Spleen (tissue), 11 donors: Measurements from ENCODE around the gene POLG. TPM values are rescaled to one million over a fixed set of nuclear protein-coding genes. Genes with fewer than 3 reads are reported as not detected.

Experiments
- DNase-seq: peaks from one replicate; pipeline ENCODE4 v3.0.0-alpha.2; 2020
- H3K27ac ChIP-seq, 8 donors: fragments of 200-600 bp; sonication (generic) in 7 of 8; 1 replicate in 4 of 8; 2 replicates in 4 of 8; pipeline versions ENCODE4 v1.5.0 to v1.8.0; 2016 to 2021; ENCODE audit warnings: inconsistent platforms in 4 of 8, mild to moderate bottlenecking in 4 of 8, moderate library complexity in 1 of 8
- H3K27me3 ChIP-seq, 7 donors: fragments of 200-600 bp; sonication (generic) in 6 of 7; replicated peaks in 1 of 7; 1 replicate in 4 of 7; 2 replicates in 3 of 7; pipeline versions ENCODE4 v1.5.0 to v1.8.0; 2016 to 2021; ENCODE audit warnings: inconsistent platforms in 3 of 7, mild to moderate bottlenecking in 1 of 7
- H3K36me3 ChIP-seq, 6 donors: fragments of 200-600 bp; sonication (generic) in 5 of 6; 1 replicate in 4 of 6; 2 replicates in 2 of 6; pipeline versions ENCODE4 v1.5.0 to v1.8.0; 2016 to 2021; ENCODE audit warnings: inconsistent platforms in 2 of 6
- H3K4me1 ChIP-seq, 6 donors: fragments of 200-600 bp; sonication (generic) in 5 of 6; 1 replicate in 3 of 6; 2 replicates in 3 of 6; pipeline versions ENCODE4 v1.5.0 to v1.8.0; 2016 to 2021; ENCODE audit warnings: inconsistent platforms in 3 of 6
- H3K4me3 ChIP-seq, 8 donors: fragments of 200-600 bp; sonication (generic) in 7 of 8; 1 replicate in 4 of 8; 2 replicates in 4 of 8; pipeline versions ENCODE4 v1.5.0 to v1.8.0; 2016 to 2021; ENCODE audit warnings: inconsistent platforms in 4 of 8, mild to moderate bottlenecking in 4 of 8, moderate library complexity in 2 of 8
- H3K9me3 ChIP-seq, 8 donors: fragments of 200-600 bp; sonication (generic) in 7 of 8; 1 replicate in 4 of 8; 2 replicates in 4 of 8; pipeline versions ENCODE4 v1.5.0 to v1.8.0; 2016 to 2021; ENCODE audit warnings: inconsistent platforms in 4 of 8
- POLR2A ChIP-seq, 3 donors: fragments of 450-650 bp; IDR thresholded peaks; one replicate each; pipeline ENCODE4 v1.5.1; 2017; ENCODE audit warnings: antibody characterized with exemption in 3 of 3, mild to moderate bottlenecking in 1 of 3
- POLR2AphosphoS5 ChIP-seq, 3 donors: sonication (generic); formaldehyde crosslinking; IDR thresholded peaks; one replicate each; pipeline ENCODE4 v1.5.1; 2017; ENCODE audit warnings: antibody characterized with exemption in 3 of 3
- WGBS, 5 donors: extraction: QIAGEN DNeasy Blood & Tissue Kit in 3 of 5; methylation state at CpG; one replicate each; pipeline versions ENCODE4 v1.1.5 to v1.1.7; 2013 to 2018; 5-methylcytosine and 5-hydroxymethylcytosine counted together
- intact Hi-C: fragments of 100-400 bp; cut with DNase I; formaldehyde crosslinking; loops from one replicate; pipeline ENCODE4 v1.15.0; 2023; ENCODE audit warnings: low total_unique reads
- polyA plus RNA-seq, 3 donors: library from polyadenylated mRNA; stranded (reverse); fragments of 200-250 nt; gene quantifications; one replicate each; pipeline ENCODE4 v1.2.1, GENCODE V29; 2013
- total RNA-seq, 7 donors: library from RNA; depleted of rRNA in 3 of 7; stranded (reverse); fragments of >200 nt in 3 of 7; fragmentation: NEBNext Ultra II Directional in 4 of 7; extraction: Animal tissue kit (Norgen Biotek cat#: 25700) in 4 of 7; gene quantifications; one replicate each; pipeline versions ENCODE4 v1.1.0 to v1.2.1, GENCODE V29; 2016 to 2021
- TF ChIP-seq, protein P1 (sequence below), 11 experiments: fragments of 200-600 bp in 7 of 11; fragments of 450-650 bp in 4 of 11; sonication (generic) in 4 of 11; IDR thresholded peaks in 8 of 11; conservative IDR thresholded peaks in 3 of 11; 1 replicate in 7 of 11; 2 replicates in 4 of 11; pipeline versions ENCODE4 v1.4.0 to v1.8.0; 2016 to 2021; ENCODE audit warnings: antibody characterized with exemption in 11 of 11, inconsistent platforms in 4 of 11, mild to moderate bottlenecking in 1 of 11
- donor health status: healthy with polysubstance abuse.
- donor health status: DM: no; HTN: no; CAD: no; lungs with moderate emphysema.
- donor health status: DM: no; HTN: no; CAD: no.
- donor health status: Bipolar disorder and iron deficiency.
- donor health status: healthy.
- donor health status: DM: no; HTN: no; CAD: no.
- donor health status: DM: yes; HTN: yes; CAD: no.

POLG gene
- total and polyA plus RNA-seq, 10 donors: 38.3 to 105 (median 68.3) TPM

GRCh38 chr15:89372069-89372935 lies 37.7 kb upstream of the POLG start:
- H3K27ac ChIP-seq: no peak overlapping the region
- H3K4me3 ChIP-seq: peak overlapping the region in 1 of 8 donors; percentile 54
- intact Hi-C loops: no loop called here
- 14 to 26% (median 16%) methylated on average over 12 to 15 of the region's 15 CpGs for WGBS, 5 donors
- TF ChIP-seq POLR2A (IDR thresholded peaks at IDR 0.05): no peak
- TF ChIP-seq, protein P1, sequence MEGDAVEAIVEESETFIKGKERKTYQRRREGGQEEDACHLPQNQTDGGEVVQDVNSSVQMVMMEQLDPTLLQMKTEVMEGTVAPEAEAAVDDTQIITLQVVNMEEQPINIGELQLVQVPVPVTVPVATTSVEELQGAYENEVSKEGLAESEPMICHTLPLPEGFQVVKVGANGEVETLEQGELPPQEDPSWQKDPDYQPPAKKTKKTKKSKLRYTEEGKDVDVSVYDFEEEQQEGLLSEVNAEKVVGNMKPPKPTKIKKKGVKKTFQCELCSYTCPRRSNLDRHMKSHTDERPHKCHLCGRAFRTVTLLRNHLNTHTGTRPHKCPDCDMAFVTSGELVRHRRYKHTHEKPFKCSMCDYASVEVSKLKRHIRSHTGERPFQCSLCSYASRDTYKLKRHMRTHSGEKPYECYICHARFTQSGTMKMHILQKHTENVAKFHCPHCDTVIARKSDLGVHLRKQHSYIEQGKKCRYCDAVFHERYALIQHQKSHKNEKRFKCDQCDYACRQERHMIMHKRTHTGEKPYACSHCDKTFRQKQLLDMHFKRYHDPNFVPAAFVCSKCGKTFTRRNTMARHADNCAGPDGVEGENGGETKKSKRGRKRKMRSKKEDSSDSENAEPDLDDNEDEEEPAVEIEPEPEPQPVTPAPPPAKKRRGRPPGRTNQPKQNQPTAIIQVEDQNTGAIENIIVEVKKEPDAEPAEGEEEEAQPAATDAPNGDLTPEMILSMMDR (IDR thresholded peaks at IDR 0.05 in 8 of 11, conservative IDR thresholded peaks at IDR 0.05 in 3 of 11): no peak
- H3K27me3 ChIP-seq: peaks cover 17 to 100% (median 97%) of the 10 kb centered on the region in 7 donors
- H3K36me3 ChIP-seq: no peaks in the 10 kb centered on the region
- peaks cover 12 to 38% (median 25%) of the 10 kb centered on the region in 6 donors for H3K4me1 ChIP-seq
- H3K9me3 ChIP-seq: no peaks in the 10 kb centered on the region
- no peak for DNase-seq

- H3K4me1 ChIP-seq: peaks cover 14 to 45% (median 28%) of the 10 kb centered on the region in 6 donors
- peak overlapping the region in 5 of 8 donors; percentile 15 to 54 (median 18) for H3K4me3 ChIP-seq
- H3K36me3 ChIP-seq: no peaks in the 10 kb centered on the region
- WGBS, 5 donors: 3 to 19% (median 5%) methylated on average over 18 to 87 of the region's 87 CpGs
- H3K27me3 ChIP-seq: peaks cover 20 to 100% (median 97%) of the 10 kb centered on the region in 7 donors
- H3K9me3 ChIP-seq: no peaks in the 10 kb centered on the region
- TF ChIP-seq, protein P1 (IDR thresholded peaks at IDR 0.05 in 8 of 11, conservative IDR thresholded peaks at IDR 0.05 in 3 of 11): no peak
- TF ChIP-seq POLR2AphosphoS5 (IDR thresholded peaks at IDR 0.05) (no peak), POLR2A (IDR thresholded peaks at IDR 0.05) (no peak)
- H3K27ac ChIP-seq: no peak overlapping the region
- no peak for DNase-seq
- intact Hi-C loops: no loop called here
Observed at GRCh38 chr15:89371228-89372044, 36.8 kb upstream of the POLG start.

GRCh38 chr15:89370978-89371227 lies 36.3 kb upstream of the POLG start:
- Histone ChIP-seq H3K4me3 (peak overlapping the region in 4 of 8 donors; percentile 15 to 54 (median 24)), H3K27ac (no peak overlapping the region), H3K4me1 (peaks cover 14 to 45% (median 28%) of the 10 kb centered on the region in 6 donors), H3K9me3 (no peaks in the 10 kb centered on the region), H3K36me3 (no peaks in the 10 kb centered on the region), H3K27me3 (peaks cover 20 to 100% (median 99%) of the 10 kb centered on the region in 7 donors)
- TF ChIP-seq, protein P1 (IDR thresholded peaks at IDR 0.05 in 8 of 11, conservative IDR thresholded peaks at IDR 0.05 in 3 of 11): no peak
- TF ChIP-seq POLR2AphosphoS5 (IDR thresholded peaks at IDR 0.05) (no peak), POLR2A (IDR thresholded peaks at IDR 0.05) (no peak)
- WGBS, 5 donors: 4 to 17% (median 5%) methylated on average over 11 of the region's 11 CpGs
- intact Hi-C loops: no loop called here
- DNase-seq: no peak
